Activated T-helper 1 cell treated with anti-CD3 and anti-CD28 coated beads, Interleukin-2, amount 50 U/mL, for 16 hours (primary cell): ENCODE data around the gene CYP4F12.

ENCODE experiments used
- DNase-seq, 2 donors: peaks; one replicate each; pipeline ENCODE4 v3.0.0-alpha.2; 2020; ENCODE audit warnings: low read depth in 1 of 2, low spot score in 1 of 2

CYP4F12 gene

DNA sequence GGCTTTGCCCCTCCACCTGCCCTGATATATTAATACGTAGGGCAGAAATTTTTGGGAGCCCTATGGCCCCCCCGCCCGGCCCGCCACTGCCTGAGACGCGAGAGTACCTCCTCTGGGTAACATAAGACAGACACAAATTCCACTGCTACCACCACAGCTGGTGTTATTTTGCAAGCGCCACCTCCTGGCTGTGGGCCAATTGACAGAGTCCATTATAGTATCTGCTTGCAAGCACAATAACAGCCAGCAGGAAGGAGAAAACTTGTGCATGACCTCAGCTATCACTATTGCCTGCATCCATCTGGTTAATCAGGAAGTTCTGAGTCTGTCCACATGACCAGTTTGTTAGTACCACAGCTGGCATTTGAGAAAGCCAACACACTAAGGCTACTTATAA is 29.6 kb downstream of the CYP4F12 start:
- DNase-seq, result no peak

DNA sequence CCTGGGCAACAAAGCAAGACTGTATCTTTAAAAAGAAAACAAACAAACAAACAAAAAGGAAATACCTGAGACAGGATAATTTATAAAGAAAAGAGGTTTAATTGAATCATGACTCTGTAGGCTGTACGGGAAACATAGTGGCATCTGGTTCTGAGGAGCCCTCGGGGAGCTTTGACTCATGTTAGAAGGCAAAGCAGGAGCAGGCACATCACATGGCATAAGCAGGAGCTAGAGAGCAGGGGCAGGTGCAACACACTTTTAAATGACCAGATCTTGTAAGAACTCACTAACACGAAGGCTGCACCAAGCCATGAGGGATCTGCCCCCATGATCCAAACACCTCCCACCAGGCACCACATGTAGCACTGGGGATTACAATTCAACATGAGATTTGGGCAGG is 41.8 kb downstream of the CYP4F12 start:
- DNase-seq, result no peak

DNA sequence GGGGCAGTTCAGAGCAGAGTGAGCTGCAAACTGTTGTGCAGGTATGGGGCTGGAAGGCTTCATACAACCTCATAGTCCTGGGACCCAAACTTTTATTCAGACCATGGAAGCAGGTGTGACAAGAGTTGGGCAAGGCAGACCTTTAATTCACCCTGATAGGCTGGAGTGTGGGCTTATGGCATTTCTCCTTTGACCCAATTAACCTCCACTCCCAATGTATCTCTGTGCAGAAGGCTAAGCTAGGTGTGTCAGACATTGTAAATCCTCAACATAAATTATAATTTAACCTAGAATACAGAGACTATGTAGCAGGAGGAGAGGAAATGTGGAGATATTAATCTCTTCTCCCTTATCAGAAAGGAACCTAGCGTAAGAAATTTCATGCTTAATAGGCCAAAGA is 42.8 kb downstream of the CYP4F12 start:
- no peak for DNase-seq

- DNase-seq, result no peak
Observed at GRCh38 chr19:15717809-15718208, 44.9 kb downstream of the CYP4F12 start.

GRCh38 chr19:15721268-15721667 is 48.4 kb downstream of the CYP4F12 start:
- no peak for DNase-seq

- DNase-seq, result no peak
Observed at GRCh38 chr19:15722956-15723355, 50.1 kb downstream of the CYP4F12 start.

GRCh38 chr19:15727724-15728123 is 54.8 kb downstream of the CYP4F12 start, which contains the start of gene OR10H2:
Gene OR10H2 (plus strand): TSS chr19:15728024. CDS start chr19:15728044, 20 bp downstream.
- DNase-seq, result no peak

DNA sequence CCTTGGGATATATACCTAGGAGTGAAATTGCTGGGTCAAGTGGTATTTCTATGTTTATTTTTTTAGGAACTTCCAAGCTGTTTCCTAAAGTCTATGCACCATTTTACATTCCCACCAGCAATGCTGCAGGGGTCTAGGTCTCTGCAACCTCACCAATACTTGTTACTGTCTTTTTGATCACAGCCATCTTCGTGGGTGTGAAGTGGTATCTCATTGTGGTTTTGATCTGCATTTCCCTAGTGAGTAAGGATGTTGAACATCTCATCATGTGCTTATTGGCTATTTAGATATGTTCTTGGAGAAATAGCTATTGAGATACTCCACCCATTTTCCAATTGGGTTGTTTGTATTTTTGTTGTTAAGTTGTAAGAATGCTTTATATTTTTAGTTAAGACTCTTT is 57.7 kb downstream of the CYP4F12 start:
- no peak for DNase-seq

GRCh38 chr19:15732388-15732787 is 59.5 kb downstream of the CYP4F12 start:
- no peak for DNase-seq

GRCh38 chr19:15733895-15734294 is 61.0 kb downstream of the CYP4F12 start:
- no peak for DNase-seq

DNA sequence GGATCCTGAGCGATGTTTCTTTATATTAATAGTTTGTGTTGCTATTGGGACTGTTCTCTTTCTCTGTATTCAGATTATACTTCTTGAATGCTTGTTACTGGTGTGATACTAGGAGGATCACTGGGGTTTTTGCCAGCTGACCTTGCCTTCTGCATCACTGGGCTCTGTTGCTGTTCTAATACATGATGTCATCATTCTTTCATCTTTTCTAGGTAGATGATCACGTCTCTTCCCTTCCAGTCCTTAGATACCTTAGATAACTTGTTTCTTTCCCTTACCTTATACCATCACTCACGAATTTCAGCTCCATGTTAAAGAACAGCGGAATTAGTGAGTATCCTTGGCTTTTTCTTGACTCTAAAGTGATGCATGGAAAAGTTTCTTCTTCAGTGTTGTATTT is 64.8 kb downstream of the CYP4F12 start, which contains the start of gene OR10H3:
OR10H3 (plus strand) TSS at position 264 of the 400 bp plus-strand sequence. CDS start 3,408 bp downstream, outside the sequence.
- no peak for DNase-seq

DNA sequence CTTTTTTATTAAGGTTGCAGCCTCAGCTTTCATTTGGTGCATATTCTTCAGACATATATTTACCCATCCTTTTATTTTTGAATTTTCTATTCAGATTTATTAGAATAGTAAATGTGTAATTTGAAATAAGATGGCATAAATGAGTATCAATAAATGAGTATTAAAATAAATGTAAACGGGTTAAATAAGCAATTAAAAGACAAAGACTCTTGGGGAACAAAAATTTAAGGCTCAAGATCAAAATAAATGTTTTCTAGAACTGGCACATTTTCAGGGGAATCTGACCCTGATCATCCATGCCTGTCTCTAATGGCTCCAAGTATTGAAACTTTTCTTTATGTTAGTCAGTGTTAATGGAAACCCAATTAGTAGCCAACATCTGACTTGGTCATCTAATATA is 67.9 kb downstream of the CYP4F12 start:
- DNase-seq, result no peak
